Measurements from ENCODE around the gene LCA5L. TPM values are rescaled to one million over a fixed set of nuclear protein-coding genes. Genes with fewer than 3 reads are reported as not detected.
"Not testable (repeated sequence)": the region's sequence is repeated elsewhere in the genome, so short reads cannot be mapped to it uniquely, and the experiment has no call there.

LCA5L gene
- total RNA-seq, 3 donors from 2014 or later, result 1.6 to 6.0 (median 4.2) TPM

GRCh38 chr21:39386899-39387298, 58.7 kb downstream of the LCA5L start:
- DNase-seq (ENCODE audit: low spot score in 2 of 2), result no peak
- no peaks in the 10 kb centered on the region for H3K4me1 ChIP-seq
- H3K4me3 ChIP-seq, result no peak overlapping the region
- intact Hi-C loops (cut with DNase I; ENCODE audit: low total_unique reads), result no loop called here
- H3K27ac ChIP-seq, result peak overlapping the region in 1 of 2 donors; percentile 64
- no peaks in the 10 kb centered on the region for H3K9me3 ChIP-seq
- H3K36me3 ChIP-seq, result no peaks in the 10 kb centered on the region
- no peaks in the 10 kb centered on the region for H3K27me3 ChIP-seq
- TF ChIP-seq POLR2AphosphoS5 (IDR thresholded peaks at IDR 0.05) (no peak), CTCF (IDR thresholded peaks at IDR 0.05) (no peak), POLR2A (IDR thresholded peaks at IDR 0.05) (no peak)

- H3K4me1 ChIP-seq, result no peaks in the 10 kb centered on the region
- no peaks in the 10 kb centered on the region for H3K36me3 ChIP-seq
- intact Hi-C loops (cut with DNase I; ENCODE audit: low total_unique reads), result no loop called here
- H3K4me3 ChIP-seq, result peak overlapping the region; percentile 24 to 59 (median 47)
- no peaks in the 10 kb centered on the region for H3K27me3 ChIP-seq
- H3K9me3 ChIP-seq, result no peaks in the 10 kb centered on the region
- TF ChIP-seq POLR2AphosphoS5 (IDR thresholded peaks at IDR 0.05), result no peak
- no peak for TF ChIP-seq CTCF (IDR thresholded peaks at IDR 0.05)
- no peak for TF ChIP-seq POLR2A (IDR thresholded peaks at IDR 0.05)
- peak overlapping the region; percentile 72 to 80 for H3K27ac ChIP-seq
- no peak for DNase-seq (ENCODE audit: low spot score in 2 of 2)
Measured at GRCh38 chr21:39386194-39386593, 59.4 kb downstream of the LCA5L start.

GRCh38 chr21:39385299-39386145, 60.1 kb downstream of the LCA5L start:
- Histone ChIP-seq H3K36me3 (no peaks in the 10 kb centered on the region), H3K4me3 (peak overlapping the region; percentile 24 to 59 (median 47)), H3K9me3 (no peaks in the 10 kb centered on the region), H3K4me1 (no peaks in the 10 kb centered on the region), H3K27ac (peak overlapping the region; percentile 72 to 80), H3K27me3 (no peaks in the 10 kb centered on the region)
- intact Hi-C loops (cut with DNase I; ENCODE audit: low total_unique reads), result no loop called here
- DNase-seq (ENCODE audit: low spot score in 2 of 2), result peak; percentile 66 to 70
- TF ChIP-seq POLR2AphosphoS5 (IDR thresholded peaks at IDR 0.05) (no peak), CTCF (IDR thresholded peaks at IDR 0.05) (no peak), POLR2A (IDR thresholded peaks at IDR 0.05) (no peak)

- H3K27ac ChIP-seq, result peak overlapping the region; percentile 22 to 80
- H3K27me3 ChIP-seq, result no peaks in the 10 kb centered on the region
- DNase-seq (ENCODE audit: low spot score in 2 of 2), result no peak
- TF ChIP-seq POLR2A (IDR thresholded peaks at IDR 0.05) (no peak), CTCF (IDR thresholded peaks at IDR 0.05) (no peak), POLR2AphosphoS5 (IDR thresholded peaks at IDR 0.05) (no peak)
- H3K4me1 ChIP-seq, result no peaks in the 10 kb centered on the region
- intact Hi-C loops (cut with DNase I; ENCODE audit: low total_unique reads), result no loop called here
- no peaks in the 10 kb centered on the region for H3K9me3 ChIP-seq
- H3K36me3 ChIP-seq, result no peaks in the 10 kb centered on the region
- peak overlapping the region in 1 of 3 donors; percentile 47 for H3K4me3 ChIP-seq
Measured at GRCh38 chr21:39384674-39385298, 60.8 kb downstream of the LCA5L start.

GRCh38 chr21:39382096-39382495, 63.5 kb downstream of the LCA5L start:
- DNase-seq (ENCODE audit: low spot score in 2 of 2); H3K27me3 ChIP-seq; H3K36me3 ChIP-seq; H3K4me1 ChIP-seq; H3K4me3 ChIP-seq; H3K27ac ChIP-seq; intact Hi-C loops (cut with DNase I; ENCODE audit: low total_unique reads); H3K9me3 ChIP-seq: not testable (repeated sequence)
